K562 (cell line): ENCODE measurements around the gene THADA. TPM values are rescaled to one million over a fixed set of nuclear protein-coding genes. Genes with fewer than 3 reads are reported as not detected.
A peak's percentile ranks its signal among the peaks of the same experiment; 100 is the strongest.

Experiments used
- CREBBP ChIP-seq: IDR thresholded peaks from one replicate; pipeline ENCODE4 v1.6.1; 2012; ENCODE audit warnings: low read depth, mild to moderate bottlenecking, control low read depth, inconsistent platforms, low read length
- DMBX1 ChIP-seq: fragments of 250-450 bp; sonication (Bioruptor Pico); IDR thresholded peaks from 2 replicates; pipeline ENCODE4 v1.8.0; 2022; ENCODE audit warnings: inconsistent platforms, mild to moderate bottlenecking, moderate library complexity, borderline replicate concordance
- ELF2 ChIP-seq: fragments of 250-450 bp; sonication (Bioruptor Pico); IDR thresholded peaks from 2 replicates; pipeline ENCODE4 v1.5.0; 2021; ENCODE audit warnings: mild to moderate bottlenecking
- ETV1 ChIP-seq: fragments of 450-650 bp; conservative IDR thresholded peaks from 2 replicates; pipeline ENCODE4 v1.6.1; 2016; ENCODE audit warnings: missing genetic modification characterization, control low read depth, low read depth, missing compliant biosample characterization
- FOXJ2 ChIP-seq: fragments of 200-800 bp; sonication (Bioruptor generic); IDR thresholded peaks from 2 replicates; pipeline ENCODE4 v1.6.1; 2016; ENCODE audit warnings: missing genetic modification characterization, missing compliant biosample characterization
- GTF2A2 ChIP-seq: IDR thresholded peaks from 2 replicates; pipeline ENCODE4 v1.6.1; 2016; ENCODE audit warnings: mild to moderate bottlenecking, missing genetic modification characterization, missing compliant biosample characterization
- HINFP ChIP-seq: fragments of 450-650 bp; conservative IDR thresholded peaks from 2 replicates; pipeline ENCODE4 v1.6.1; 2016; ENCODE audit warnings: missing genetic modification characterization, low read depth, mild to moderate bottlenecking, control low read depth, missing compliant biosample characterization
- HSF4 ChIP-seq: fragments of 250-450 bp; sonication (Bioruptor Pico); IDR thresholded peaks from 2 replicates; pipeline ENCODE4 v2.1.2; 2022; ENCODE audit warnings: mild to moderate bottlenecking, moderate library complexity, borderline replicate concordance
- NBN ChIP-seq: fragments of 450-650 bp; IDR thresholded peaks from 2 replicates; pipeline ENCODE4 v1.6.1; 2016; ENCODE audit warnings: low read depth, mild to moderate bottlenecking
- PTTG1 ChIP-seq: fragments of 450-650 bp; IDR thresholded peaks from 2 replicates; pipeline ENCODE4 v1.6.1; 2016; ENCODE audit warnings: low read depth, mild to moderate bottlenecking, missing genetic modification characterization, missing compliant biosample characterization
- RBFOX2 ChIP-seq: fragments of 200-400 bp; formaldehyde crosslinking; IDR thresholded peaks from 2 replicates; pipeline ENCODE4 v1.6.1; 2017; ENCODE audit warnings: low read depth, mild to moderate bottlenecking, low read length, moderate library complexity
- SP1 ChIP-seq: sonication (generic); formaldehyde crosslinking; IDR thresholded peaks from 2 replicates; pipeline ENCODE4 v1.8.1; 2022; ENCODE audit warnings: mild to moderate bottlenecking, missing genetic modification reagents
- TEAD2 ChIP-seq: fragments of 450-650 bp; IDR thresholded peaks from 2 replicates; pipeline ENCODE4 v1.6.1; 2016; ENCODE audit warnings: missing genetic modification characterization, control low read depth, missing compliant biosample characterization
- WHSC1 ChIP-seq: IDR thresholded peaks from one replicate; pipeline ENCODE4 v1.6.1; 2012; ENCODE audit warnings: low read length, control low read depth, inconsistent platforms
- ZBTB1 ChIP-seq: sonication (generic); formaldehyde crosslinking; IDR thresholded peaks from 2 replicates; pipeline ENCODE4 v1.8.1; 2023; ENCODE audit warnings: missing genetic modification reagents, low read depth, mild to moderate bottlenecking, borderline replicate concordance
- ZNF584 ChIP-seq: fragments of 200-800 bp; sonication (Bioruptor generic); IDR thresholded peaks from 2 replicates; pipeline ENCODE4 v1.6.1; 2016; ENCODE audit warnings: low read depth, mild to moderate bottlenecking, missing genetic modification characterization, missing compliant biosample characterization
- ZNF785 ChIP-seq: fragments of 250-450 bp; sonication (Bioruptor Pico); IDR thresholded peaks from 2 replicates; pipeline ENCODE4 v1.4.0; 2020; ENCODE audit warnings: mild to moderate bottlenecking
- ZSCAN32 ChIP-seq: fragments of 450-650 bp; formaldehyde crosslinking; IDR thresholded peaks from 2 replicates; pipeline ENCODE4 v1.4.0; 2020; ENCODE audit warnings: mild to moderate bottlenecking, moderate library complexity
- polyA plus RNA-seq, 8 experiments: library from polyadenylated mRNA; depleted of rRNA in 4 of 8; stranded (reverse) in 5 of 8; unstranded in 3 of 8; fragments of >200 nt; fragmentation: Nextera tagmentation in 2 of 8; fragmentation: Illumina TruSeq in 1 of 8; extraction: Ambion mirVana in 2 of 8; extraction: Trizol in 1 of 8; gene quantifications; 2 replicates each; pipeline versions ENCODE4 v1.2.1 to v1.2.3, GENCODE V29; 2011 to 2014; ENCODE audit warnings: inconsistent platforms in 1 of 8, missing spikeins in 1 of 8
- total RNA-seq, 7 experiments: library from RNA; depleted of rRNA in 6 of 7; stranded (reverse); fragments of >200 nt in 6 of 7; fragmentation: Illumina TruSeq in 2 of 7; extraction: Trizol in 2 of 7; gene quantifications; 2 replicates each; pipeline versions ENCODE4 v1.2.1 to v1.2.3, GENCODE V29; 2011 to 2021; ENCODE audit warnings: low replicate concordance in 1 of 7
- TF ChIP-seq, protein P1 (sequence below): fragments of 250-450 bp; sonication (Bioruptor Pico); IDR thresholded peaks from 2 replicates; pipeline ENCODE4 v1.8.0; 2022; ENCODE audit warnings: moderate library complexity, mild to moderate bottlenecking, inconsistent platforms
- TF ChIP-seq, protein P2 (sequence below): fragments of 150-350 bp; conservative IDR thresholded peaks from 2 replicates; pipeline ENCODE4 v1.6.1; 2014; ENCODE audit warnings: low read length

The THADA gene
- total and polyA plus RNA-seq, 9 of the 15 experiments (the other 6 are each of a cell fraction or from before 2014, with no cell fraction given) = 17.8 to 34.7 (median 31.9) TPM

- TF ChIP-seq NBN = no peak
- no peak for TF ChIP-seq ZBTB1 (CRISPR knock-in tag)
- TF ChIP-seq RBFOX2 = peak; percentile 7; the same call in 1 of the 2 replicates
- TF ChIP-seq, protein P1, sequence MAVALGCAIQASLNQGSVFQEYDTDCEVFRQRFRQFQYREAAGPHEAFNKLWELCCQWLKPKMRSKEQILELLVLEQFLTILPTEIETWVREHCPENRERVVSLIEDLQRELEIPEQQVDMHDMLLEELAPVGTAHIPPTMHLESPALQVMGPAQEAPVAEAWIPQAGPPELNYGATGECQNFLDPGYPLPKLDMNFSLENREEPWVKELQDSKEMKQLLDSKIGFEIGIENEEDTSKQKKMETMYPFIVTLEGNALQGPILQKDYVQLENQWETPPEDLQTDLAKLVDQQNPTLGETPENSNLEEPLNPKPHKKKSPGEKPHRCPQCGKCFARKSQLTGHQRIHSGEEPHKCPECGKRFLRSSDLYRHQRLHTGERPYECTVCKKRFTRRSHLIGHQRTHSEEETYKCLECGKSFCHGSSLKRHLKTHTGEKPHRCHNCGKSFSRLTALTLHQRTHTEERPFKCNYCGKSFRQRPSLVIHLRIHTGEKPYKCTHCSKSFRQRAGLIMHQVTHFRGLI (CRISPR knock-in tag) = 0 out of 2 replicates have a peak, but pooled peaks have one; percentile 1
- no peak for TF ChIP-seq TEAD2 (tag)
- TF ChIP-seq ZNF584 (CRISPR knock-in tag) = no peak
- TF ChIP-seq, protein P2, sequence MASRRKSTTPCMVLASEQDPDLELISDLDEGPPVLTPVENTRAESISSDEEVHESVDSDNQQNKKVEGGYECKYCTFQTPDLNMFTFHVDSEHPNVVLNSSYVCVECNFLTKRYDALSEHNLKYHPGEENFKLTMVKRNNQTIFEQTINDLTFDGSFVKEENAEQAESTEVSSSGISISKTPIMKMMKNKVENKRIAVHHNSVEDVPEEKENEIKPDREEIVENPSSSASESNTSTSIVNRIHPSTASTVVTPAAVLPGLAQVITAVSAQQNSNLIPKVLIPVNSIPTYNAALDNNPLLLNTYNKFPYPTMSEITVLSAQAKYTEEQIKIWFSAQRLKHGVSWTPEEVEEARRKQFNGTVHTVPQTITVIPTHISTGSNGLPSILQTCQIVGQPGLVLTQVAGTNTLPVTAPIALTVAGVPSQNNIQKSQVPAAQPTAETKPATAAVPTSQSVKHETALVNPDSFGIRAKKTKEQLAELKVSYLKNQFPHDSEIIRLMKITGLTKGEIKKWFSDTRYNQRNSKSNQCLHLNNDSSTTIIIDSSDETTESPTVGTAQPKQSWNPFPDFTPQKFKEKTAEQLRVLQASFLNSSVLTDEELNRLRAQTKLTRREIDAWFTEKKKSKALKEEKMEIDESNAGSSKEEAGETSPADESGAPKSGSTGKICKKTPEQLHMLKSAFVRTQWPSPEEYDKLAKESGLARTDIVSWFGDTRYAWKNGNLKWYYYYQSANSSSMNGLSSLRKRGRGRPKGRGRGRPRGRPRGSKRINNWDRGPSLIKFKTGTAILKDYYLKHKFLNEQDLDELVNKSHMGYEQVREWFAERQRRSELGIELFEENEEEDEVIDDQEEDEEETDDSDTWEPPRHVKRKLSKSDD = no peak
- peak; percentile 5; the same call in 1 of the 2 replicates for TF ChIP-seq HINFP (tag)
- 0 out of 2 replicates have a peak, but pooled peaks have one; percentile 33 for TF ChIP-seq ZSCAN32
- TF ChIP-seq ELF2 (CRISPR knock-in tag) = 0 out of 2 replicates have a peak, but pooled peaks have one; percentile 42
- peak; percentile 67 for TF ChIP-seq PTTG1
- TF ChIP-seq CREBBP = no peak
- 0 out of 2 replicates have a peak, but pooled peaks have one; percentile 43 for TF ChIP-seq SP1 (CRISPR knock-in tag)
- no peak for TF ChIP-seq ETV1 (tag)
- TF ChIP-seq ZNF785 (CRISPR knock-in tag) = no peak
- no peak for TF ChIP-seq WHSC1
- no peak for TF ChIP-seq HSF4 (CRISPR knock-in tag)
- peak; percentile 42; the same call in 1 of the 2 replicates for TF ChIP-seq FOXJ2 (tag)
- TF ChIP-seq DMBX1 (CRISPR knock-in tag) = 0 out of 2 replicates have a peak, but pooled peaks have one; percentile 45
- peak; percentile 41 for TF ChIP-seq GTF2A2
These were observed 302.7 kb downstream of the THADA start (continued) for GRCh38 chr2:43292851-43293743.
